ENCODE data around the gene SCN7A. TPM values are rescaled to one million over a fixed set of nuclear protein-coding genes. Genes with fewer than 3 reads are reported as not detected.
A peak's percentile ranks its signal among the peaks of the same experiment; 100 is the strongest.
"Not testable (repeated sequence)": the region's sequence is repeated elsewhere in the genome, so short reads cannot be mapped to it uniquely, and the experiment has no call there.

SCN7A gene
- total RNA-seq, 1 donor, result under 0.01 TPM

- DNase-seq (ENCODE audit: low read depth in 2 of 3, low spot score in 2 of 3), result peak in 2 of 3 donors; percentile 34 to 68
Measured at GRCh38 chr2:166361351-166362153, 132.5 kb downstream of the SCN7A start.

GRCh38 chr2:166360906-166361305 is 133.1 kb downstream of the SCN7A start:
- no peak for DNase-seq (ENCODE audit: low read depth in 2 of 3, low spot score in 2 of 3)

- DNase-seq (ENCODE audit: low read depth in 2 of 3, low spot score in 2 of 3), result no peak
Measured at GRCh38 chr2:166360426-166360825, 133.6 kb downstream of the SCN7A start.

- not testable (repeated sequence) for DNase-seq (ENCODE audit: low read depth in 2 of 3, low spot score in 2 of 3)
Measured at GRCh38 chr2:166357950-166358321, 136.1 kb downstream of the SCN7A start.

- no peak for DNase-seq (ENCODE audit: low read depth in 2 of 3, low spot score in 2 of 3)
Measured at GRCh38 chr2:166357068-166357949, 136.7 kb downstream of the SCN7A start.

Other genes with a start within 250 kb of the SCN7A start
- gene SCN9A, start 118.3 kb downstream of the SCN7A start, total RNA-seq, result 29.9 TPM

Measured in hematopoietic multipotent progenitor cell (in vitro differentiated cells).